CD14-positive monocyte (primary cell): Measurements from ENCODE around the gene LRRC8E. TPM values are rescaled to one million over a fixed set of nuclear protein-coding genes. Genes with fewer than 3 reads are reported as not detected.

Source experiments
- DNase-seq, 3 donors: peaks; one replicate each; pipeline ENCODE4 v3.0.0-alpha.2; 2011 to 2022
- H2AFZ ChIP-seq: 2 replicates; pipeline ENCODE4 v1.6.0; 2012; ENCODE audit warnings: mild to moderate bottlenecking, low read depth, low read length, inconsistent platforms; ENCODE audit not compliant: insufficient read depth, poor library complexity, severe bottlenecking
- H3K27ac ChIP-seq, 2 donors: 1 replicate in 1 of 2; 2 replicates in 1 of 2; pipeline ENCODE4 v1.5.1; 2012 to 2013; ENCODE audit warnings: low read length in 2 of 2, control low read depth in 1 of 2, inconsistent platforms in 1 of 2, low read depth in 1 of 2, mild to moderate bottlenecking in 1 of 2
- H3K27me3 ChIP-seq, 2 donors: one replicate each; pipeline versions ENCODE4 v1.6.0 to v1.6.1; 2011 to 2013; ENCODE audit warnings: low read length in 2 of 2; ENCODE audit not compliant: control insufficient read depth in 2 of 2, insufficient read depth in 2 of 2
- H3K36me3 ChIP-seq, 2 donors: replicated peaks in 1 of 2; 1 replicate in 1 of 2; 2 replicates in 1 of 2; pipeline versions ENCODE4 v1.5.1 to v1.6.1; 2012 to 2013; ENCODE audit warnings: low read length in 2 of 2, control low read depth in 1 of 2, inconsistent platforms in 1 of 2, mild to moderate bottlenecking in 1 of 2; ENCODE audit not compliant: insufficient read depth in 2 of 2, control insufficient read depth in 1 of 2
- H3K4me1 ChIP-seq, 2 donors: 1 replicate in 1 of 2; 2 replicates in 1 of 2; pipeline versions ENCODE4 v1.5.1 to v1.6.1; 2012 to 2013; ENCODE audit warnings: low read length in 2 of 2, control low read depth in 1 of 2, inconsistent platforms in 1 of 2, mild to moderate bottlenecking in 1 of 2, moderate library complexity in 1 of 2; ENCODE audit not compliant: insufficient read depth in 2 of 2, control insufficient read depth in 1 of 2
- H3K4me2 ChIP-seq: replicated peaks from 2 replicates; pipeline ENCODE3; 2012; ENCODE audit warnings: low read length, moderate library complexity, mild to moderate bottlenecking; ENCODE audit not compliant: poor library complexity, severe bottlenecking; ENCODE audit errors: extremely low read depth
- H3K4me3 ChIP-seq, 3 experiments: fragments of 200-600 bp in 1 of 3; sonication (generic) in 1 of 3; replicated peaks in 1 of 3; 1 replicate in 2 of 3; 2 replicates in 1 of 3; pipeline ENCODE4 v1.5.1; 2011 to 2013; ENCODE audit warnings: low read length in 3 of 3, mild to moderate bottlenecking in 3 of 3, control low read depth in 2 of 3, low read depth in 2 of 3, inconsistent platforms in 1 of 3, moderate library complexity in 1 of 3
- H3K79me2 ChIP-seq: 2 replicates; pipeline ENCODE4 v1.6.0; 2012; ENCODE audit warnings: mild to moderate bottlenecking, control low read depth, inconsistent platforms, low read length, moderate library complexity; ENCODE audit not compliant: insufficient read depth
- H3K9ac ChIP-seq: 2 replicates; pipeline ENCODE4 v1.6.0; 2017; ENCODE audit warnings: low read length, mild to moderate bottlenecking; ENCODE audit not compliant: insufficient read depth, poor library complexity, severe bottlenecking
- H3K9me3 ChIP-seq, 2 donors: replicated peaks in 1 of 2; 1 replicate in 1 of 2; 2 replicates in 1 of 2; pipeline versions ENCODE4 v1.5.1 to v1.6.1; 2012 to 2013; ENCODE audit warnings: low read length in 2 of 2, control low read depth in 1 of 2; ENCODE audit not compliant: control insufficient read depth in 1 of 2, insufficient read depth in 1 of 2
- H4K20me1 ChIP-seq: 2 replicates; pipeline ENCODE4 v1.6.0; 2012; ENCODE audit warnings: mild to moderate bottlenecking, low read length, control low read depth, moderate library complexity; ENCODE audit not compliant: insufficient read depth
- H3K27ac Mint-ChIP-seq, 7 donors: one replicate each; pipeline ENCODE4 v1.8.0; 2020; ENCODE audit warnings: mild to moderate bottlenecking in 7 of 7, mixed read lengths in 7 of 7, moderate library complexity in 6 of 7, inconsistent platforms in 2 of 7
- H3K27me3 Mint-ChIP-seq, 3 donors: one replicate each; pipeline ENCODE4 v1.8.0; 2021 to 2022; ENCODE audit warnings: low read depth in 3 of 3, mild to moderate bottlenecking in 3 of 3, mixed read lengths in 3 of 3, moderate library complexity in 3 of 3, inconsistent platforms in 1 of 3
- H3K36me3 Mint-ChIP-seq, 2 donors: one replicate each; pipeline ENCODE4 v1.8.0; 2020; ENCODE audit warnings: mixed read lengths in 2 of 2, inconsistent platforms in 1 of 2, mild to moderate bottlenecking in 1 of 2
- H3K4me1 Mint-ChIP-seq: one replicate; pipeline ENCODE4 v1.8.0; 2020; ENCODE audit warnings: mild to moderate bottlenecking, mixed read lengths
- H3K4me3 Mint-ChIP-seq, 2 donors: one replicate each; pipeline ENCODE4 v1.8.0; 2020; ENCODE audit warnings: mild to moderate bottlenecking in 2 of 2, mixed read lengths in 2 of 2, moderate library complexity in 1 of 2
- H3K9me3 Mint-ChIP-seq, 7 donors: one replicate each; pipeline ENCODE4 v1.8.0; 2020 to 2022; ENCODE audit warnings: mixed read lengths in 7 of 7, mild to moderate bottlenecking in 6 of 7, moderate library complexity in 6 of 7, inconsistent platforms in 2 of 7
- CTCF ChIP-seq: fragments of 200-600 bp; IDR thresholded peaks from one replicate; pipeline ENCODE4 v1.8.0; 2022; ENCODE audit warnings: antibody characterized with exemption, mild to moderate bottlenecking
- WGBS: methylation state at CpG from one replicate; pipeline ENCODE4 v1.1.5; 2013; ENCODE audit warnings: missing lambda C conversion rate; ENCODE audit not compliant: insufficient coverage; 5-methylcytosine and 5-hydroxymethylcytosine counted together
- intact Hi-C, 2 donors: fragments of 100-400 bp; cut with micrococcal nuclease; formaldehyde crosslinking; loops; one replicate each; pipeline versions ENCODE4 v1.15.0 to v1.15.1; 2023
- polyA plus RNA-seq, 3 donors: library from polyadenylated mRNA; depleted of rRNA in 1 of 3; unstranded in 2 of 3; stranded (reverse) in 1 of 3; fragments of 300-500 nt in 2 of 3; fragments of >200 nt in 1 of 3; fragmentation: Illumina TruSeq in 2 of 3; gene quantifications; 1 replicate in 2 of 3; 2 replicates in 1 of 3; pipeline ENCODE4 v1.2.3, GENCODE V29; 2012 to 2021

LRRC8E gene
- polyA plus RNA-seq, 3 donors = not detected

- H3K79me2 ChIP-seq = no peaks in the 10 kb centered on the region
- Mint-ChIP-seq H3K27me3 (peaks cover 55 to 70% (median 56%) of the 10 kb centered on the region in 3 donors), H3K36me3 (peaks cover 7 to 18% of the 10 kb centered on the region in 2 donors), H3K27ac (no peak overlapping the region), H3K4me1 (peaks cover 20% of the 10 kb centered on the region), H3K4me3 (peak overlapping the region; percentile 24 to 83), H3K9me3 (peaks cover 0 to 27% (median 6%) of the 10 kb centered on the region in 7 donors)
- DNase-seq = no peak
- no peaks in the 10 kb centered on the region for H3K9me3 ChIP-seq
- no peak overlapping the region for H2AFZ ChIP-seq
- no peak overlapping the region for H3K9ac ChIP-seq
- no peaks in the 10 kb centered on the region for H4K20me1 ChIP-seq
- TF ChIP-seq CTCF = no peak
- 13% methylated on average over 60 of the region's 63 CpGs for WGBS
- intact Hi-C loops = no loop called here
- H3K27me3 ChIP-seq = peaks cover 19 to 59% of the 10 kb centered on the region in 2 donors
- peak overlapping the region; percentile 11 to 66 (median 12) for H3K4me3 ChIP-seq
- no peak overlapping the region for H3K27ac ChIP-seq
- no peaks in the 10 kb centered on the region for H3K36me3 ChIP-seq
- H3K4me1 ChIP-seq = peaks cover 18 to 20% of the 10 kb centered on the region in 2 donors
- H3K4me2 ChIP-seq = peak overlapping the region; percentile 76
These were observed 26.5 kb upstream of the LRRC8E start for GRCh38 chr19:7861619-7862412.

GRCh38 chr19:7862413-7862951, 25.8 kb upstream of the LRRC8E start:
- Mint-ChIP-seq H3K9me3 (peaks cover 0 to 27% (median 8%) of the 10 kb centered on the region in 7 donors), H3K36me3 (peaks cover 9 to 18% of the 10 kb centered on the region in 2 donors), H3K27me3 (peaks cover 59 to 77% (median 62%) of the 10 kb centered on the region in 3 donors), H3K4me1 (peaks cover 20% of the 10 kb centered on the region), H3K27ac (no peak overlapping the region), H3K4me3 (peak overlapping the region; percentile 24 to 83)
- DNase-seq = peak; percentile 18 to 62 (median 36)
- intact Hi-C loops = no loop called here
- no peak for TF ChIP-seq CTCF
- Histone ChIP-seq H3K4me1 (peaks cover 18 to 20% of the 10 kb centered on the region in 2 donors), H3K79me2 (no peaks in the 10 kb centered on the region), H3K4me2 (peak overlapping the region; percentile 76), H3K36me3 (no peaks in the 10 kb centered on the region), H3K27ac (no peak overlapping the region), H3K9ac (no peak overlapping the region), H4K20me1 (no peaks in the 10 kb centered on the region), H3K27me3 (peaks cover 22 to 65% of the 10 kb centered on the region in 2 donors), H3K4me3 (peak overlapping the region; percentile 11 to 66 (median 12)), H2AFZ (no peak overlapping the region), H3K9me3 (no peaks in the 10 kb centered on the region)
- WGBS = 3% methylated on average over 23 of the region's 67 CpGs
